Osteocyte (in vitro differentiated cells): ENCODE results near the gene CEP170B. TPM values are rescaled to one million over a fixed set of nuclear protein-coding genes. Genes with fewer than 3 reads are reported as not detected.

Experiments used
- DNase-seq: peaks from one replicate; pipeline ENCODE4 v3.0.0; 2021; ENCODE audit warnings: mixed read lengths; ENCODE audit not compliant: unreplicated experiment; ENCODE audit errors: extremely low spot score
- H3K27ac Mint-ChIP-seq: one replicate; pipeline ENCODE4 v1.8.0; 2021; ENCODE audit warnings: mild to moderate bottlenecking, mixed read lengths; ENCODE audit not compliant: unreplicated experiment
- H3K27me3 Mint-ChIP-seq: one replicate; pipeline ENCODE4 v1.8.0; 2021; ENCODE audit warnings: mixed read lengths; ENCODE audit not compliant: unreplicated experiment
- H3K36me3 Mint-ChIP-seq: one replicate; pipeline ENCODE4 v1.8.0; 2021; ENCODE audit warnings: mixed read lengths; ENCODE audit not compliant: unreplicated experiment
- H3K4me1 Mint-ChIP-seq: one replicate; pipeline ENCODE4 v1.8.0; 2021; ENCODE audit warnings: mixed read lengths; ENCODE audit not compliant: unreplicated experiment
- H3K4me3 Mint-ChIP-seq: one replicate; pipeline ENCODE4 v1.8.0; 2021; ENCODE audit warnings: mild to moderate bottlenecking, moderate library complexity, mixed read lengths; ENCODE audit not compliant: unreplicated experiment
- H3K9me3 Mint-ChIP-seq: one replicate; pipeline ENCODE4 v1.8.0; 2021; ENCODE audit warnings: mixed read lengths; ENCODE audit not compliant: unreplicated experiment
- CTCF ChIP-seq: fragments of 200-600 bp; sonication (generic); IDR thresholded peaks from 2 replicates; pipeline ENCODE4 v1.5.0; 2021; ENCODE audit warnings: antibody characterized with exemption, mild to moderate bottlenecking, moderate library complexity
- total RNA-seq: library from RNA; stranded (reverse); gene quantifications from 2 replicates; pipeline ENCODE4 v1.2.1, GENCODE V29; 2021

The CEP170B gene
- total RNA-seq, 1 donor from 2014 or later, result 26.4 TPM

GRCh38 chr14:104936361-104937155 lies 71.5 kb downstream of the CEP170B start:
- DNase-seq, result no peak
- H3K36me3 Mint-ChIP-seq, result peaks cover 5% of the 10 kb centered on the region
- no peak overlapping the region for H3K4me3 Mint-ChIP-seq
- H3K4me1 Mint-ChIP-seq, result peaks cover 4% of the 10 kb centered on the region
- H3K27me3 Mint-ChIP-seq, result no peaks in the 10 kb centered on the region
- TF ChIP-seq CTCF, result no peak
- no peak overlapping the region for H3K27ac Mint-ChIP-seq
- no peaks in the 10 kb centered on the region for H3K9me3 Mint-ChIP-seq

- Mint-ChIP-seq H3K27ac (no peak overlapping the region), H3K36me3 (peaks cover 5% of the 10 kb centered on the region), H3K27me3 (no peaks in the 10 kb centered on the region), H3K4me1 (peaks cover 4% of the 10 kb centered on the region), H3K4me3 (no peak overlapping the region), H3K9me3 (no peaks in the 10 kb centered on the region)
- no peak for DNase-seq
- no peak for TF ChIP-seq CTCF
Observed at GRCh38 chr14:104937161-104937560, 72.1 kb downstream of the CEP170B start.

- no peak for TF ChIP-seq CTCF
- H3K27me3 Mint-ChIP-seq, result no peaks in the 10 kb centered on the region
Observed at GRCh38 chr14:104937694-104938365, 72.8 kb downstream of the CEP170B start.

GRCh38 chr14:104938436-104938835 lies 73.4 kb downstream of the CEP170B start:
- no peak for DNase-seq
- Mint-ChIP-seq H3K27me3 (no peaks in the 10 kb centered on the region), H3K36me3 (peaks cover 12% of the 10 kb centered on the region), H3K4me3 (no peak overlapping the region), H3K9me3 (no peaks in the 10 kb centered on the region), H3K27ac (no peak overlapping the region), H3K4me1 (peaks cover 4% of the 10 kb centered on the region)
- TF ChIP-seq CTCF, result no peak

More at GRCh38 chr14:104937694-104938365, 72.8 kb downstream of the CEP170B start:
- Mint-ChIP-seq H3K36me3 (peaks cover 10% of the 10 kb centered on the region), H3K27ac (no peak overlapping the region), H3K4me3 (no peak overlapping the region), H3K4me1 (peaks cover 4% of the 10 kb centered on the region), H3K9me3 (no peaks in the 10 kb centered on the region)
- no peak for DNase-seq

GRCh38 chr14:104938960-104939359 lies 73.9 kb downstream of the CEP170B start:
- H3K36me3 Mint-ChIP-seq, result peaks cover 13% of the 10 kb centered on the region

More at GRCh38 chr14:104938960-104939359, 73.9 kb downstream of the CEP170B start:
- TF ChIP-seq CTCF, result no peak
- Mint-ChIP-seq H3K9me3 (no peaks in the 10 kb centered on the region), H3K27ac (no peak overlapping the region), H3K27me3 (no peaks in the 10 kb centered on the region), H3K4me1 (peaks cover 4% of the 10 kb centered on the region), H3K4me3 (no peak overlapping the region)
- DNase-seq, result no peak
